ENCODE results near the gene KIF26B.

KIF26B gene

DNA sequence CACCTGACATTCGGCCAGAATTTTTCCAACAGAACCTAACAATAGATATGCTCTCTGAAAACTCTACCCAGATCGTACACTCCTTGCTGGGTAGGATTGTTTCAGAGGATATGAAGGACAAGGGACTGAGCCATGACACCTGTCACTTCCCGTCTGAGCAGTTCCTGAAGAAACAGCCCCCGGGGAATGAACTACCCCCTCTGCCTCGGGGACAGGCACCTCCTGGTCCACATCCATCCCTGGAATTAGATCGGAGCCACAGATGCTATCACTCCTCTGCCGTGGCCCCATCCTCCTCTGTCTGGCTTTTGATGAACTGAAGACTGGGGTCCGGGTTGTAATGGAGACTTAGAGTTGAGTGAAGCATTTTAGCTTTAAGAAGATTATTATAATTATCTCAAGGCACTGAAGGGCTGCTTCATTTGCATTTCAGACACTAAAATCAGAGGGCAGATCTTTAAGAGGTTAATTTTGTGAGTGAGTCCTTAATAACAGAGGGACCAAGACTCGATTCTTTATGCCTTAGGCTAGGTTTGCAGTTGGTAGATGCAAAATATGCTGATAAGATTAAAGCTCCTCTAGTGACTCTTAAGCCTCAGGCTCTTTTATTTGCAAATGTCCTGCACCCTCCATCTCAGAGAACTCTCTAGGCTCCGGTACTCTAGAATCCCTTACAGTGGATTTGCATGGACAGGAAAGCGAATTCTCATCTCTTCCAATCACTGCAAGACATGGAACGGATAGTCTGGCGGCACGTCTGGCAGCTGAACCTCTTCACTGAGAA, 333.8 kb downstream of the KIF26B start:
- DNase-seq: no peak

- DNase-seq: no peak
Observed at GRCh38 chr1:245489838-245490237, 335.1 kb downstream of the KIF26B start.

GRCh38 chr1:245493029-245493428, 338.2 kb downstream of the KIF26B start:
- DNase-seq: no peak

- no peak for DNase-seq
Observed at GRCh38 chr1:245495681-245496080, 340.9 kb downstream of the KIF26B start.

GRCh38 chr1:245500546-245500945, 345.8 kb downstream of the KIF26B start:
- DNase-seq: no peak

GRCh38 chr1:245501633-245502032, 346.8 kb downstream of the KIF26B start:
- peak in 1 of 56 donors; percentile 1 for DNase-seq

DNA sequence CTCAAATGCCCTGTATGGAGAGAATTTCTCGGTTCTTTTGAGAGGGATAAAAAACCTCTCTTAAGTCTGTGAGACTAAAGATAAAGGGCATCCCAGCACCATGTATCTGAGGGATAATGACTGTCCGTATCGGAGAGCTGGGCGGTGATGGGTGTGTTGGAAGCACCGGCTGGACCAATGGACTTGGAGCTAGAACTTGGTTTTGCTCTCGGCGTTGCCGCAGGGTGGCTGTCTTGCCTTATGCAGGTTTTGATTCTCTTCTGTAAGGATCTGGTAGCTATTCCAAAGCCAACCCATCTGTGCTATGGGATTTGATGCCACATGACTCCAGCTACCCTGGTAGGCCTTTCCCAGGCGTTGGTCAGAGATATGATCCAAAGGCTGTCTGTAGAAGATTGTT, 348.8 kb downstream of the KIF26B start:
- no peak for DNase-seq

DNA sequence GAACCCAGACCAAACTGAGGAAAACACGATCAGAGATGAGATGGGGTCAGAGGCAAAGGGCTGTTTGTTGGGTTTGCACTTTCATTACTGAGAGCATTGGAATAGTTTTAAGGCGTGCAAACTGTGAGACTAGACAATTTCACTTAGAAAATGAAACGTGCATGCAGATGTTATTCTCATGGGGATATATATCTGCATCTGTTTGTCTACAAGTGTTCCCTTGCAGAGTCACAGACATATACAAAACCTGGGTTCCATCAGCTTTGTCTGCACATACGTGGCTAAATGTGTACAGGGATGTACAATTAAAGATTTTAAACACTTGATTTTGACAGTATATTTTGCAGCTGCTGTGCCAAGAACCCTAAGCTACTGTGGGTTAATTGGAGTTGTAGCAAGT, 355.4 kb downstream of the KIF26B start:
- DNase-seq: no peak

- DNase-seq: peak in 6 of 56 donors; percentile 7 to 24 (median 17)
Observed at GRCh38 chr1:245512181-245512888, 357.6 kb downstream of the KIF26B start.

GRCh38 chr1:245512980-245513578, 358.3 kb downstream of the KIF26B start:
- peak in 4 of 56 donors; percentile 8 to 38 (median 10) for DNase-seq

DNA sequence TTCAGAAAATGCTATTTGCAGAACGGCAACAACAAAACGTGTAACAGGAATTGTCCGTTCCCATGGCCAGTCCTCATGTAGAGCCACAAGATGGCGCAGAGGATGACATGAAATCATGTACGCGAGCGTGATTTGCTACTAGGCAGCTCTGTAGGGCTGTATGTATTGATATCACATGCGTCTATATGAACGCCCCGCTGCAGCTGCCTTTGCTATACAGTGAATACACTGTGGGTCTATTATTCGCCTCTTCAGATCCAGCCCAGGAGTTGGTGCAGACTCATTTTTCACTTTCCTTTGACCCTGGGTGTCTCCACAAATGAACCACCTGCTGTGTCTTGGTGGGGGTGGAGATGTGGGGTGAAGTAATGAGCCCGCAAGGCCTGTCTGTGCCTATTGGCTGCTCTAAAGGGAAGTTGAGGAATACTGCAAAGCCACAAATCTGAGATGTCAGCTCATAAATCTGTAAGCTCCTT, 361.5 kb downstream of the KIF26B start:
- DNase-seq: no peak

GRCh38 chr1:245520611-245521010, 365.8 kb downstream of the KIF26B start:
- no peak for DNase-seq

DNA sequence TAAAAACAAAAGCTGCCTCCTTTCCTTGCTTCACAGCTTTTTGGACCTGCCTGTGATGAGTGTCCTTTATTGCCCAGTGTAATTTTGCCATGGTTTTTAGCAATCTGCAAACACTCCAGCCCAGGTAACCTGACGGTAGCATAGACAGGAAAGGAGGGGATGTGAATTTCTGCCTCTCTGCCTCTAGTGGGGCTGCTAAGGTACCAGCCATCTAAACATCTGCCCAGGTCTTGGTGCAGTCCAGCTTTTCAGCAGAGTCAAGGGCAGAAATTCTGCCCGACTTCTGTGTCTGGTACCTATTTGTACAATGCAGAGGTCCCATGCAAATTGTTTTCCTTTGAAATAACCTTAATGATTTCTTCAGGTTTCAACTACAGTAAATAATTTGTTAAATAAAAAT, 371.4 kb downstream of the KIF26B start:
- no peak for DNase-seq

- no peak for DNase-seq
Observed at GRCh38 chr1:245528258-245528635, 373.5 kb downstream of the KIF26B start.

DNA sequence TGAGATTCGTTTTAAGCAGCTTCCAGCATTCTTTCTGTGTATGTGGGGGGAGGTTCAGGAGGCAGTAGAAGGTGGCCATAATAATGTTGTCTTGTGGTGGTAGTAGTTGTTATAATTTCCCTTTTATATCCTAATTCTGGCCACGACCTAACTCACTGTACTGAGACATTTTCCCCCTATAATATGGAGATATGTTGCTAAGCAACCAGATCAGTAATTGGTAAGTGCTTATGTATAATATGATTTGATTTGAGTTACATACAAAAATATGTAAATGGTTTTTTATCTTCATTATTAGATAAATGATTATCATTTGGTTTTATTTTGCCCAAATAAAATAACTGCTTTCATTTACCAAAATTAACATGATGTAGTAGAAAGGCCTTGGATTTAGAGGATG, 376.2 kb downstream of the KIF26B start:
- DNase-seq: no peak

DNA sequence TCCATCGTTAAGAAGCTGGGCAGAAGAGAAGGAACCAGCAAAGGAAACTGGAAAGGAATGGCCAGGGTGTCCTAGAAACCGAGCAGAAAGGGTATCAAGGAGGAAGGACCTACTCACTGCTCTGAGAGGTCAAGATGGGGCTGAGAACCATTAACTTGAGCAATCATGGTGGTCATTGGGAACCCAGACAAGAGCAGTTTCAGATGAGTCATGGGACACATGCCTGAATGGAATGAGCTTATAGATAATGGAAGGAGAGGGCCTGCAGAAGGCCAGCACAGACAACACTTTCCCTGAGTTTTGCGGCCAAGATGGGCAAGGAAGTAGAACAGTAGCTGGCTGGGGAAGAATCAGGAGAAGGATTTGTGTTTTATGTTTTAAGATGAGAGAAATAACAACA, 383.2 kb downstream of the KIF26B start:
- DNase-seq: no peak

DNA sequence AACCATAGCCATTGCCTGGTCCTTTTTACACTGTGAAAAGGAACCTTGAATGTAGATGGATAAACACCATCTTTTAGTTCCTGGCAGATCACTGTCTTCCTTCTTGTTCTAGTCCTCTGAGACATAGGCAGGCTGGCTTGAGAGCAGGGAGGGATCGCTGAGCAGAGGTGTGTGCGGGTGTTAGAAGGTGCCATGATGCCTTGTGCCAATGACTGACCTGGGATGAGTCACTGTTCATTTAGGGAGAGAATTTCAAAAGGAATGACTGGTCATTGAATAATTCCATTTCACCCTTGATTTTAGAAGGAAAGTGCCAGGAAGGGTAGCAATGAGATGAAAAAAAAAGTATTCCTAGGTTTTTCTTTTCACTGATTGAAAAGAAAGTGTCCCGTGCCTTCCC, 383.9 kb downstream of the KIF26B start:
- no peak for DNase-seq

DNA sequence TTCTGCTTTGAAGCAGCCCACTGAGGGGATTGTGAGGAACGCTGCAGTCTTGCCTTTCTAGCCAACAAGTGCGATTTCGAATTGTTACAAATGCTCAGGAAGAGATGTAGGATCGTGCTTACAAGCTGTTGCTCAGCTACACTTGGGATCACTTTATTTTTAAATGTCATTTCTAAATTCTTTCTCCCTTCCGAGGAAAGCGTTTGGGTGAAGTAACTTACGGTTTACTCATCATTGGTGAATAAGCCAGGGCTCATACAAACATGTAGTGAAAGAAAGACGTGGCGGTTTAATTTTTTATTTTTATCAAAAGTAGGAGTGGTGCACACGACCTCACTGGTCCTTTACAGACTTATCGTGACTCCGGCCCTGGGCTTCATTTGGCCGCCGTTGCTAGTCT, 386.6 kb downstream of the KIF26B start:
- no peak for DNase-seq

DNA sequence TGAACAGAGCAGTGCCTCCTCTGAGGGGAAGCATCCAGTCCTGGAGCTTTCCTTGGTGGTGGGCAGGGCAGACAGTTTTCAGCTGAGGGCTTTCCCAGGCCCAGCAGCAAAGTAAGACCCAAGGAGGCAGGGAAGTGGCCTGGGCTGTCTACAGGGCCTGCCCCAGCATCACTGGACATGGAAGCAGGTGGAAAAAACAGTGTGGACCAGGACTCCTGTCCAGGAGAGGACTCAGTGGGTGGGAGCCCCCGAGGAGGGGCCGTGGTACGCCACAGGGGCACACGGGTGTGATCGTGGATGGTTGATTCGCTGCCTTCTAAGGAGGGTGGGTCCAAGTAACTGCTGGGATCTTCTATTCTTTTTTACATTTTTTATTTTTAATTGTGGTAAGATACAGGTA, 387.6 kb downstream of the KIF26B start:
- DNase-seq: no peak

DNA sequence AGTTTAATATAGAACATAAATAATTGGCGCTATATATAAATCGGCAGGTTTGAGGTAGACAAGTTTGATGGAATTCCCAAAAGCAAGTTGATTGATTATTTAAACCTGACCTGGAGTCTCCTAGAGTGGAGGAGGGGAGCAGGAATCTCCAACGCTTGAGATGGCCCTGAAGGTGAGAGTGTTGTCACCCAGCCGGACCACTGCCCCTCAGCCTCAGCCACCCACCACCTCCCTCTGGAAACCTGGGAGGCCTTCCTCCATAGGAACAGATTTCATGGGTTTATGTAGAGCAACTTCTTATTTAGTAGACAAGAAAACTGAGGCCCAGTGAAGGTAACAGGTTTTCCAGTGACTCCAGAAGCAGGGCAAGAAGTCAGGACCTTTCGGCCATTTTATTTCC, 389.5 kb downstream of the KIF26B start:
- DNase-seq: no peak

DNA sequence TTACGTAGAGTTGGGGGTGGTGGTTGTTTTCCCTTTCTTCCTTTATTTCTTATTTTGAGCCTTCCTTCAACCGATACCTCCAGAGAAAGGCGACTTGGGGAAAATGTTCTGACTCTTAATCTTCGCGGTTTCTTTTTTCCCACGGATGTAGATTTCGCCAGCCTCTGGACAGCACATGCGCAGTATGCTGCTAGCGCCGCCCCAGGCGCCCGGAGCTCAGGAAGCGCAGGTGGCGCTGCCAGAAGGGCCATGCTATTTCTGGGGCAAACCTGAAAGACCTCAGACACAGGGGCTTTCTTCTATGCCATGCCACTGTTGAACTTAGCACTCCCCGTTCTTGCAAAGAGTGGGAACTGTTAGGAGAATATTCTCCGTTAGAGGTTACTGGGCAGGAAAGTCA, 392.1 kb downstream of the KIF26B start:
- DNase-seq: no peak

- DNase-seq: no peak
Observed at GRCh38 chr1:245549996-245550719, 395.4 kb downstream of the KIF26B start.

Data from nucleus accumbens (tissue), 56 donors.